Activated T-cell treated with anti-CD3 and anti-CD28 coated beads, Interleukin-2, amount 50 U/mL, for 48 hours (primary cell): Measurements from ENCODE around the gene GRHL3.
A peak's percentile ranks its signal among the peaks of the same experiment; 100 is the strongest.

Experiments used
- DNase-seq, 2 experiments: peaks; one replicate each; pipeline ENCODE4 v3.0.0-alpha.2; 2020

The GRHL3 gene

DNA sequence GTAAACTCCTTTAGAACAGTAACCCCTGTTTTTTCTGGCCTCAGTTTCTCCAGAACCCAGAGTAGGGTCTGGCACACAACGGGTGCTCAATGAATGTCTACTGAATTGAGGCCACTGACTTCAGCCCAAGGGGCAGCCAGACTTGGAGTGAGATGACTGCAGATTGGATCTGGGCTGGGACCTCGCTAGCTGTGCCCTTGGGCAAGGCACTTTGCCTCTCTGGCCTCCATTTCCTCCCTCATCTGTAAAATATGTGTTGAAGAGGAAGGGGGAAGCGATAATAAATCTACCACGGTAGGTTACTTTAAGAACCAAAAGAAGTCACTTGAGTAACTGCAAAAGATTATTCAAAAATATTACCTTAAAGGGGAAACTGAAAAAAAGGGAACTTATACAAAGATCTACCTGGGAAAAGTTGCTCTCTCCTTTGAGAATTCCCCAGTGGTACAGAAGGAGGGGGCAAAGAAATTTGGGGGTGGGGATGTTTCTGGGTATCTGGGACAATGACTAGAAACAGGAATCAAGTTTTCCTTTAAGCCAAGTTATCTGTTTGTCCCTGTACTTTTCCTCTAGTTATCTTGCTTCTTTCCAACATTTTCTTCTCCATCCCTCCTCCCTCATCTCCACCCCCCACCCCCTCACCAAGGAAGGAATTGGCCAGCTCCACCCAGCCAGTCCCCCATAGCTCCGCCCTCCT lies 394 bp upstream of the GRHL3 start:
- no peak for DNase-seq

DNA sequence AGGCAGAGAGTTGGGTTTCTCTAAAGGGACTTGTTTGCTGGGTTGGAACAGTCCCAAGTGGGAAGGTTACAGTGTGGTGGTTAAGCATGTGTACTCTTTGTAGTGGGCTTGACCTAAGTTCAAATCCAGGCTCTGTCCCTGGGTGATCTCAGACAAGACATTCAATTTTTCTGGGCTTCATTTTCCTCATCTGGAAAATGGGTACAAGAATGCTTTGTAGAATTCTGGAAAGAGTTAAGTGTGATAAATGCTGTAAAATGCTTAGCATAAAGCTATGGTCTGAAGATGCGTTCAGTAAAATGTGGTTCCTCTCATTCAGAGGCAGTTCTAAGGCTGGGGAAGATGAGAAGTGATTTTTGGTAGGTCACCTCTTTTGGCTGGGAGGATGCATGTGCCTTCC lies 805 bp downstream of the GRHL3 start:
- DNase-seq = no peak

DNA sequence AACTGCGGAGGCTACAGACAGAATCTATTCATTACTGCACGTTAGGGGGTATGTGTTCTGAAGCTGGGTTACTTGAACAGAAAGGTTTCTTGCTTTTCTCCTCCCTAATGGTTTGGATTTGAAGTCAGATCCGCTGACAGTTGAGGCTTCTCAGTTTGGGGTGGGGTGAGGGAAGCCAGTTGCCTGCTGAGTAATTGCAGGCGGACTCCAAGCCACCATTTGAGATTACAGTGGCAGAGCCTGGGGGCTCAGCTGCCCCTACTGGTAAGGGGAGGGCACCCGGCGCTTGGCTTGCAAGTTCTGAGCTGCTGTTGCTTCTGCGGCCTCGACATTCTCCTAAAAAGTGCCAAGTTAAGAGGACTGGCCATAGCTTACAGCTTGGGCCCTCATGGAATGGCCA lies 2.0 kb downstream of the GRHL3 start:
- no peak for DNase-seq

DNA sequence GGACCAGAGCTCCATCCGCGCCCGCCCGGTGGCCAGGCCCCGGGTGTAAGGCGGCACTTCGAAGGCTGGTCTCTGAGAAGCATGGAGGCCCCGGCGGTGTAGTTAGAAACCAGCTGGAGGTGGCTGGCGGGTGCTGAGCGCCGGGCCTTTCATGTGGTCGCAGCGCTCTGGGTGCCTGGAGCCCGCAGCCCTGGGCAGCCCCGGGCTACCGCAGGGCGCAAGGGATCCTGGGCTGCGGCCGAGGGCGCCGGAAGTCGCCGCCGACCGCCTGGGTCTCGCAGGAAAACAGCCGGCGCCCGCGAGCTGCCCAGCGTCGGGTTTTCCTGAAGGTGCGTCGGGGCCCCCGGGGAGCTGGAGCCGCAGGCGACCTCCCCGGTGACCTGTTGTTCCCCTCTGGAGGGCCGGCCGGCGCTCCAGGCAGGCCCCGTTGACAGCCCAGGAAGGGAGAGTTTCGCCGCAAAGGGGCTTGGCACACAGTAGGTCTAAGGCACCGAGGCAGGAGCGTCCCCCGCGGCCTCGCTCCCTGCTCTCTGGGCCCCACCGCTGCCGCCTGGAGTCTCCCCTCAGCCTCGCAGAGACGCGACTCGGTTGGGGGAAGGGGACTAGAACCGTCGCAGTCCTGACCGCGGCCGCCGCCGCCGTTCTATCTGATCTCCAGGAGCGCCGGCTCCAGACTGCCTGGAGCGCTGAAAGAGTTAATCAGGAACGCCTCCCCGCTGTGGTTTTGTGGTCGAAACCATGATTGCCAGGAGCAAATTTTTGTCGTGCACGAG lies 2.7 kb downstream of the GRHL3 start:
- peak; percentile 80 to 83 for DNase-seq

GRCh38 chr1:24322470-24323177 lies 3.5 kb downstream of the GRHL3 start:
- no peak for DNase-seq

GRCh38 chr1:24323281-24323680 lies 4.1 kb downstream of the GRHL3 start:
- no peak for DNase-seq

DNA sequence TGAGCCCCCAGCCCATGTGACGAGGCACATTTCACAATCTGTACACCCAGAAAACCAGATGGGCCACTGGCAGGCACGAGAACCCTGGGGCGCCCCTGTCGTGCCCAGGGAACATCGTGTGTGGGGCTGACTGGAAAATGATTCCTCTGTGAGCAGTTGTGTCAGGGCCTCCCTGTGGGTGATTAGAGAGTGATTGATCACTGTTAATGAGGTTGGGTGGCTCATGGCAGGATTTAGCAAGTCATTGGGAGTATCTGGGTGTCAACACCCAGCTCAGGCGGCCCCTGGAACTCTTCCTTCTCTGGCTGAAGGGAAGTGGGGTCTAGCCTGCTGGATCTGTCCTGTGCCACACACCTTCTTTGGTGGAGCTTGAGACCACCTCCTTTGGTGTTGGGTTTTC lies 5.7 kb downstream of the GRHL3 start:
- DNase-seq = no peak

GRCh38 chr1:24325587-24326449 lies 6.7 kb downstream of the GRHL3 start:
- DNase-seq = no peak

- DNase-seq = no peak
Observed at GRCh38 chr1:24327486-24327885, 8.3 kb downstream of the GRHL3 start.

GRCh38 chr1:24327891-24328290 lies 8.7 kb downstream of the GRHL3 start:
- DNase-seq = no peak

DNA sequence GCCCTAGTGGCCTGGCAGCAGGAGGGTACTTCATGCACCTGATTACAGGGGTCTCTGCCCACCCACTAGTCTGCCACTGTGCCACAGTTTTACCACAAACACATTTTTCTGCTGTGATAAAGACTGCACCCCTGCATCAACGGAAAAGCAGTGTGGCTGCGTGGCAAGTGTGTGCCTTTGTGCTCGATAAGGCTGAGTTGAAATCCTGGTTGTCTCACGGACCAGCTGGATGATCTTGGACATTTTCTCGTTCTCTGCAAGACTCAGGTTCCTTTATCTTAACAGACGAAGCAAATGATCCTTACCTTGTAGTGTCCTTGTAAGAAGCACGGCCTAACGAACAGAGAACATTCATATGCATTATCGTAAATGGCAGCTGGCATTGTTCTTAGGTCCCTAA lies 10.2 kb downstream of the GRHL3 start:
- DNase-seq = no peak

DNA sequence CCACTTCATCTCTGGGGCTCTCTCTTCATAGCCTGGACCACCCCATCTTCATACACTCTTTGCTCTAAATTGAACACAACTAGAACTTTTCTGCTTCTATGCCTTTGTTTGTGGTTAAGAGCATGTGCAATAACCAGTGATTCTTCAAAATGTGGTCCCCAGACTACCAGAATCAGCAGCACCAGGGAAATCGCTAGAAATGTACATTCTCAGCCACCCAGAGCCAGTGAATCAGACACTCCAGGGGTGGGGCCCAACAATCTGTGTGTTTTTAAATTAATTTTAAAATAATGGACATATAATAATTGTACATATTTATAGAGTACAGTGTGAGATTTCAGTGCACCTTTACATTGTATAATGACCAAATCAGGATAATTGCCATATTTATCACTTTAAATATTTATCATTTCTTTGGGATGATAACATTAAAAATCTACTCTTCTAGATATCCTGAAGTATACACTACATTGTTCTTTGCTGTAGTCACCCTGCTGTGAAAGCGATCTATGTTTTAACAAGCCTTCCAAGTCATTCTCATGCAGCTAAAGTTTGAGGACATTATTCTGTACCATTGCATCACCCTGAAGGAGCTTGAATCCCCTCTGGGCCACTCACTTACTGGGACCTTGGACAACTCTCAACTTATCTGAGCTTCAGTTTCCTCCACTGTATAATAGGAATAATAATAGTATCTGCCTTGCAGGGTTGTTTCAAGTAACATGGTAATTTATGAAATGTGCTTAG lies 10.8 kb downstream of the GRHL3 start:
- no peak for DNase-seq

GRCh38 chr1:24331961-24332673 lies 13.0 kb downstream of the GRHL3 start:
- DNase-seq = no peak

DNA sequence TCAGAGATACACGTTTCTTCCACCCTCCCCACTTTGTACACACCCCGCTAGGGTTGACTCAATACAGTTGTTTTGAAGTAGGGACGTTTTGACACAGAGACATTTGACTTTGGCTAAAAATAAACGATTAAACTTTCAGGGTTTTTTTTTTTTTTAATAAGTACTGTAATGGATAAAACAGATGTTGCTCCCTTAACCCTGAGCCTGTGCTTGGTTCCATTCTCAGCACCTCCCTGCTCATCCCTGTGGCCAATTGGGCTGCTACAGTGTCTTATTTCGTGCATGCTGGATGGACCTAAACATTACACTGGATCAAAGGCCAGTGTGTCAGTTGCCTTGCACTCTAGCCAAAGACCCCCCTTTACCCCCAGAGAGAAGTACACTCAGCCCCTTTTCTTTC lies 16.9 kb downstream of the GRHL3 start:
- no peak for DNase-seq

DNA sequence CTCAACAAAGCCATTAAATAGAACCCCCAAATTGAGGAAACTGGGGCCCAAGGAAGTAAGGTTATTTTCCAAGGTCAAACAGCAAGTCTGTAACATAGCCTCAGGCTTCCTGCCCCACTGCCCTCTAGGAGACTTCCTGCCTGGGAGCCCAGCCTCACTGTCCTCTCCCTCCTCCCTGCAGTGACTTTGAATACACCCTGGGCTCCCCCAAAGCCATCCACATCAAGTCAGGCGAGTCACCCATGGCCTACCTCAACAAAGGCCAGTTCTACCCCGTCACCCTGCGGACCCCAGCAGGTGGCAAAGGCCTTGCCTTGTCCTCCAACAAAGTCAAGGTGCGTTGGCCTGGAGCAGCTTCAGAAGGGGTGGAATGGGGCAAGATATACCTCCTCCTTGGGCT lies 18.3 kb downstream of the GRHL3 start:
- DNase-seq = no peak

- DNase-seq = no peak
Observed at GRCh38 chr1:24338447-24338846, 19.3 kb downstream of the GRHL3 start.

- DNase-seq = no peak
Observed at GRCh38 chr1:24339996-24340395, 20.8 kb downstream of the GRHL3 start.

GRCh38 chr1:24340770-24341169 lies 21.6 kb downstream of the GRHL3 start:
- DNase-seq = no peak

DNA sequence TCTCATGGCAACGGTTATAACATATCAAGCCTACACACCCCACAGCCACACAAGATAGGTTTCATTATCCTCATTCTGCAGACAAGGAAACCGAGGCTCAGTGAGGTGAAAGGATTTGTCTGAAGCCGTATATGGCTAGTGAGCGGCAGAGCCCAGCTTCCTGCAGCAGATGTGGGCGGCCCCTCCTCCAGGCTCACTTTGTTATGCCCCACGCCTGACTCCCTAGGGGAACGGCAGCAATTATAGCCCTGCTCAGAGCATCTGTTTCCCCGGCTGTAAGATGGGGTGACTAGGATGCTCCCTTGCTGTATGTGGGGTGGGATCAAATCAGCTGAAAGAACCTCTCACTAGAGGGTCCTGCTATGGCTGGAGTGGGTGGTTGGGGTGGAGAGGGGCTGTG lies 22.1 kb downstream of the GRHL3 start:
- DNase-seq = no peak

DNA sequence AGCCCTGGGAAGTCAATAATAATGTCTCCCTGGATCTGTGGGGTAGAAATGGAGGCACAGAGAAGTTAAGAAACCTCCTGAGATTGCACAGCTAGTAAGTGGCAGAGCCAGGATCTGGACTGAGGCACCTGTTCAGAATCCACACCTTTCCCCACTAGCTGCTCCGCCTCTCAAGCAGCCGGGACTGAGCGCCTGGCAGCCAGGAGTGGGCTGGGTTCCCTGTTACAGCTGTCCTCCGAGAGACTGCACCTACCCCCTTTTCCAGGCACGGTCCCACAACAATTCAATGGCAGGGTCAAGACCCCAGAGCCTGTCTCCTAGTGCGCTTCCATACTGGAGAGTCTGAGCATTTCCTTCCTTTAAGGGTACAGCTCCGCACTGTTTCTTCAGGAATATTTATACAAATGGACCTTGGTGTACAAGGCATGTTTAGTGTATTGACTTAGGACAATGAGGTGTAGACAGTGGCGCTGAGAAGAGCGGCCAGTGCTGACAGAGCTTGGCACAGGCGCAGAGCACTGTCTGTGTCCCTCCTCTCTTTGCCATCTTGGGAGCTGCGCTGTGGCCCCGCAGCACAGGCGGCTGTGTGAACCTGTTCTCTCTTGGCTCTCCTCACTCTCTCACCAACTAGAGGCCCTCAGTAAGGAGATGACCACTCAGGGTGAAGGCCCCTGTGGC lies 24.4 kb downstream of the GRHL3 start:
- no peak for DNase-seq
